ENCODE measurements around the gene PAAF1.

Gene PAAF1

DNA sequence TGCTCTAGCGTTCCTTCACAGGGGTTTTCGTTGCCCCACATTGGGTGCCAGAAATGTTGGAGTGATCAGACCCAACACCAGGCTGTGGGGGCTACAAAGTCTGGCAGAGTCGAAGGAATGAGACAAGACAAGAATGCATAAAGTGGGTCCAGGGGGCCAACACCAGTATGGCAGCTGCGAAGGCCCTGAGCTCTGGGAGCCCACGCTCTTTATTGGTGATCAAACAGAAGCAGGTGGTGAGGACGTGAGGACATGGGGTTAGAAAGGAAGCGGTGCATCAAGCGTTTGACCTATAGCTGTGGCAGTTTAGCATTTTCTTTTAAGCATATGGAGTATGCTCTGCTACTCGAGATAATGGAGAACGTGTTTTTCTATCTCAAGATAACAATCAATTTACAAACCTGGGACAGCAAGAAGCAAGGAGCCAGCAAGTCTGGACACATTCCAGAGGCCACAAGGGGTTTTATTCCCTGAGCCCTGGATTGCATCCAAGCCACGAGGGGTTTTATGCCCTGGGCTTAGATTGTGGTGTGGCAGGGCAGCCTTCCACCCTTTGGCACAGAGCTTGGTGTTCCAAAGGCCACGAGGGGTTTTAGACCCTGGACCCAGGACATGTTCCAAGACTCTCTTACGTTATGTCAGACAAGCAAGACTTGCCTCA is 70.1 kb downstream of the PAAF1 start:
- DNase-seq (ENCODE audit: low read depth) = no peak

DNA sequence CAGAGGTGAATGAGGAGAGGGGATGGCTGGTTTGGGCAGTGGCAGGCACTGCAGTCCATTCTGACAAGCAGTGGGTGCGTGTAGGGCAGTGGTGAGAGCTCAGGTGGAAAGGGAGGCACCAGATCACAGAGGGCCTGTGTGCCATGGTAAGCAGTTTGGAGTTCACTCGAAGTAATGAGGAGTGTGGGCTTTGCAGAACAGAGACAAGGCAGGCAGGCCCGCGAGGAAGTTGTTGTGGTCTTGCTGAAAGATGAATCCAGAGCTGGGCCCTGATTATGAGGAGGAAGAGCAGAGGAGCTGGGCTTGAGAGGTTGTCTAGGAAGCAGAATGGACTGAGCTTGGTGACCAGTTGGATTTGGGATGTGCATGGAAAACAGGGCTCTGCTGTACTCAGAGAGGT is 72.4 kb downstream of the PAAF1 start:
- no peak for DNase-seq (ENCODE audit: low read depth)

DNA sequence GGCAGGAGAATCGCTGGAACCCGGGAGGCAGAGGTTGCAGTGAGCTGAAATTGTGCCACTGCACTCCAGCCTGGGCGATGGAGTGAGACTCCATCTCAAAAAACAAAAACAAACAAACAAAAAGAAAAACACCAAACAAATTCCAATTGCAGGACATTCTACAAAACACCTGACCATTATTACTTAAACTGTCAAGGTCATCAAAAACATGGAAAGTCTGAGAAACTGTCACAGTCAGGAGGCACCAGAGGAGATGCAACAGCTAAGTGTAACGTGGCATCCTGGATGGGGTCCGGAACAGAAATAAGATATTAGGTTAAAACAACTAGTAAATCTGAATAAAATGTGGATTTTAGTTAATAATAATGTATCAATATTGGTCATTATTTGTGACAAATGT is 73.1 kb downstream of the PAAF1 start:
- DNase-seq (ENCODE audit: low read depth) = no peak

DNA sequence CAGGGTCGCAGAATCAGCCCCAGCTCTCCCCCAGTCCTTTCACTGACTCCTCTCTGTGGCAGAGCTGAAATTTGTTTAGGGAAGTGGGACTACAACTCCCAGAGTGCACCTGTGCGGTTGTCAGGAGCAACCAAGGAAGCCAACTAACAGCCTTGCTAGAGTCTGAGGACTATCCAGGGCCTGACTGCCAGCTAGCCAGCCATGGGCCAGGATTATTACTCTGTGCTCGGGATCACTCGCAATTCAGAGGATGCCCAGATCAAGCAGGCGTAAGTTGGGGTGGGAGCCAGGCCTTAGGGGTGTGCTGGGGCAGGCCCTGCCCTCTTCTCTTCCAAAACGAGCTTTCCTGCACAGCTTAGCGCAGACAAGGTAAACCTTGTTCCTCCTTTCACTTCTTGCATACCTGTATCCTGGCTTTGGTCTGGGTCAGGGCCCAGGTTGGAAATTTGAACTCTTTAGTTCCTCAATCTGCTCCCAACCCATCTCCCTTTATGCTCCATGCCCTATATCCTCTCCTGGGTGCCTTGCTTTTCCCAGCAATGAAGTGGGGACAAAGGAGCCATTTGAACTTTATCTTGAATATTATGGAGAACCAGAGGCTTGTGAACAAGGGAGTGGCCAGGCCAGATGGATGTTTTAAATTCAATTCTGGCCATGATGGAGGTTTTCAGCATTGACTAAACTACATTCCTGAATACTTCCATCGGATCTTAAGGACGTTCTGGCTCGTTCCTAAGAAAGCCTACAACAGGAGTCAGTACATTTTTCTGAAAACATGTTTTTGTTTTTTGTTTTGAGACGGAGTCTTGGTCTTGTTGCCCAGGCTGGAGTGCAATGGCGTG is 74.3 kb downstream of the PAAF1 start, which contains the start of gene DNAJB13:
Gene DNAJB13 (plus strand): TSS at position 158 of the 842 bp plus-strand sequence. CDS start 44 bp downstream, at position 202.
- no peak for DNase-seq (ENCODE audit: low read depth)

DNA sequence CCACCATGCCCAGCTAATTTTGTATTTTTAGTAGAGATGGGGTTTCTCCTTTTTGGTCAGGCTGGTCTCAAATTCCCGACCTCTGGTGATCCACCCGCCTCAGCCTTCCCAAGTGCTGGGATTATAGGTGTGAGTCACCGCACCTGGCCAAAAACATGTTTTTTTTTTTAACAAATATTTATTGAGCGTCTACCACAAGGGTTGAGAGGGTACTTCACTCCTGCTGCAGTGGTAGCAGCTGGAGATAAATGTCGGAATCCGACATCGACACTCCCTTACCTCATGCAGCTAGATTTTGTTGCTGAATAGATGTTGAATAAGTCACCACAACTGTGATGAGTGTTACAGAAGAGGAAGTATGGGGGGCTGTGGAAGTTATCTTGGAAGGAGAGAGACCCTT is 75.0 kb downstream of the PAAF1 start:
- DNase-seq (ENCODE audit: low read depth) = no peak

DNA sequence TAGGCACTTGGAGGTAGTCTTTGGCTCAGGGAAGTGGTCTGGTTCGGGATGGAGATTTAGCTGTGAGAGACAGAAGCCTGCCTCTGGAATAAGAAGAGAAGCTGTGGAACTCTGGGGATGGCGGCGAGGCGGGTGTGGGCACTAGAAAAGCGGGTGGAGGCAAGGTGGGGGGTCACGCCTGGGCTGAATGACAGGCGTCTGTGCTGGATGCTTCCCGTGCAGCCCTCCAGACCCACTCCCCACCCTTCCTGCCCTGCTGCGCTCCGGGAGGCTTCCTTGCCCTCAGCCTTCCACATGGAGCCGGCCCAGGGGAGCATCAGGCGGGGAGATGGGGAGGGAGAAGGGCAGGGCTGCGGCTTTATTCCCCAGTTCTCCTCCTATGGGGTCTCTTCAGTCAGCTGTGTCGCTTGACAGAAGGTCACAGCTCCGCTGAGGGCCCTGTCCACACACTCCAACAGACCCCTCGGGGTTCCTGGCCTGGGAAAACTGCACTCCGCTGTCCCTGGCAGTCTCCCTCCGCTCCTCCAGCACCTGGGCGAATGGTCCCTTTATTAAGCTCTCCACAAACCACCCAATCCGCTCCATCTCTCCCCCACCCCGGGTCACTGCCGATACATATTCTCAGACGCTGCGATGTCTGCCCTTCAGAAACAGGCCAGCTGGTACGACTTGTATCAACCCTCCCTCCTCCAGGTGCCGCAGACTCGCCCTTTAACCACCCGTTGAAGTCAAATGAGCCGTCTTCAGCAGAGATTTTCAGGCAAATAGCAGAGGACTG is 80.3 kb downstream of the PAAF1 start:
- no peak for DNase-seq (ENCODE audit: low read depth)

DNA sequence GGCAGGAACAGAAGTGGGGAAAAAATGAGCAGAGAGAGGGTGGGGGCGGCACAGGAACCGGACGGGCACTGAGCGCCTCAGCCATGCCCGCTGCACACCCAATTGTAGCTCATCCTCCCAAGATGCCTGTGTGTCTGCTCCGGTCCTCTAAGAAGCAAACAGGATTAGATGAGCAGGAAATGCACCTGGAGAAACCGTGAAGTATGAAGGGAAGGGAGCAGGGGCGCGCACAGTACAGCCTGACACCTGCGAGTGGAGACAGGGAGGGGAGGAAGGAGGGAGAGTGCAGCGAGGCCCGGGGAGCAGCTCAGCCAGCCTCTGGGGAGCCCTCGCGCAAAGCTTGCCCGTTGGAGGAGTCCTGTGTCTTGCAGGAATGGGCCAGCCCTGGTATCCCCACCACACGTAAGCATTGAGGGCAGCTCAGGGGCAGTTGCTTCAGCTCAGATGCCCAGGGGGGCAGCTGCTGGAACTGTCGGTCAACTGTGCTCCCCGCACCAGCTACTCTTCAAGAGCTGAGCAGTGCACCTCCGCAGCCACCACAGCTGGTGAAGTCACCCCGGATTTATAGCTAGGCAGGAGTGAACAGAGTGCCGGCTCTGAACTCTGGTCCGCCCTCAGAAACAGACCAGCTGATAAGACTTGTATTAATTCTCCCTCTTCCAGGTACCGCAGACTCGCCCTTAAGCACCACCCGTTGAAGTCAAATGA is 81.0 kb downstream of the PAAF1 start:
- DNase-seq (ENCODE audit: low read depth) = no peak

DNA sequence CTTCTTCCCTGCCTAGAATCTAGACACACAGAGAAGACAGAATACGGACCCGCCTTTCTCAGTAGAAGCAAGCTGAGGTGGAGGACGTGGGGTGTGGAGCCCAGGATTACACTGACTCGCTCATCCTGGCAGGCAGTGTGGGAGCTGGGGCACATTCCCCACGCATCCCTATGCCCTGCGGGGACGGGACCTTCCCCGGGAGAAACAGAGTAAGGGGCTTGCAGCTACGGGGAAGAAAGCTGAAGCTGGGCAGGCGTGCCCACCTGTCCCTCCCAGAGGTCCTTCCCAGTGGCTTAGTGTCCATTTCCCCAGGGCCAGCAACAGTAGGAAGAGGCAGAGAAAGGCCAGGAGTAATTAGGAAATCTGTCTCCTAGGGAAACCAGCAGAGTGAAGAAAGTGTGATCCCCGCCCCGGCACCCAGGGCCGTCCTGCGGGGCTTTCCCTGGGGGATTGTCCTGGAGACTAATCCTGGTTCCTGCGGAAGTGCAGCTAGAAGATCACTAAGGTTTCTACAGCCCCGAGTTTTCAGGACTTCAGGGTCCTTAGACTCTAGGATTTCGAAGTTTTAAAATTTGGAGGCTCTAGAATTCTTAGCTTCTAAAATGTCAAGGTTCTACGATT is 81.8 kb downstream of the PAAF1 start:
- DNase-seq (ENCODE audit: low read depth) = no peak

DNA sequence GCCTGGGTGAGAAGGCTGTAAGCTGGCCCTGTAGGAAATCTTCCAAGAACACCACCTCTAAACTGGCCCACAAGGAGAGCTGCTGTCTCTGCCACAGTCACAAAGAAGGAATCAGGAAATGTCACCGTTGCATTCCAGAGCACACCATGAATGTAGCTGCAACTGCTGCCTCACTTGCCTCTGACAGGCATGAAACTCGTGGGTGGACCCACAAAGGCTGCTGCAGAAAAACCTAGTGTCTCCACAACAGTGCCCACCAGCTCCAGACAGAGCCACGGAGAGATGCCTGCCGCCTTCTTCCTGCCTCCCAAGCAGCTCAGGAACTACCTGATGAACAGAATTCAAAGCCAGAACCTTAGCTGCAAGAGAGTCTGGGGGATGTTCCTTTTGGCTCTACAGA is 84.5 kb downstream of the PAAF1 start:
- no peak for DNase-seq (ENCODE audit: low read depth)

DNA sequence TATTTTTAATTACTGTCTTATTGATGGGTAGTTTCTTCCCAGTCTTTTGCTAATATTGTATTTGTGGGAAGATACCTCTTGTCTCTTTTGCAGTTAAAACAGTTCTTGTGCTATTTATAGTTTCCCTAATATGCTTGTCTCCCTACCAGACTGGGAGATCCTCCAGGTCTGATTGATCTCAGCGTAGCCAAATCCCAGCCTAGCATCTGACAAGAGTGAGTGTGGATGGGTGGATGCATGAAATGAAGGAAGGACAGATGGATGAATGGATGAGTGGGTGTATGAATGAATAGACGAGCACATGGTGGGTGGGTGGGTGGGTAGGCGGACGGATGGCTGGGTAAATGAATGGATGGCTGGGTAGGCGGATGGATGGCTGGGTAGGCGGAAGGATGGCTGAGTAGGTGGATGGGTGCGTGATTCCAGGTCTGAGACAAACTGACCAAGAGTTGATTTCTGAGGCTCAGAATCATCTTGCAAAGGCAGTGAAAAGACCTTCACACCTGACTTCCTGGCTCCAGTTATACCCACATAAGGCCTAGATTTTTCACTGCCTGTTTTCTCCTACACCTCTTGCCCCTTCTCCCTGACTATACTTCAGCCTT is 85.4 kb downstream of the PAAF1 start:
- no peak for DNase-seq (ENCODE audit: low read depth)

DNA sequence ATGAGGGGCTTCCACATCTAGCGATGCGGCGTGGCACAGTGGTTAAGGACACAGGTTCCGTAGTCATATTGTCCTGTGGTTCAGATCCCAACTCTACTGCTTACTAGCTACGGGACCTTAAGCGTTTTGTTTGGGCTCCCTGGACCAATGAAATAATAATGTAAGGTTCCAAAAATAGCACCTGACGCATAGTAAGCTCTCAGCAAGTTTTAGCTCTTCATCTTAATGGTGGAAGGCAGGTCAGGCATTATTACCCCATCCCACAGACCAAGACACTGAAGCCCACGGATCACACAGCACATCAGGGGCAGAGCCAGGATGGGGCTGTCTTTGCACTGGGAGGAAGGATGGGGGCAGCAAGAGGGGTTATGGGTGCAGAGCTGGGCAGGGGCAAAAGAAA is 87.1 kb downstream of the PAAF1 start:
- DNase-seq (ENCODE audit: low read depth) = no peak

DNA sequence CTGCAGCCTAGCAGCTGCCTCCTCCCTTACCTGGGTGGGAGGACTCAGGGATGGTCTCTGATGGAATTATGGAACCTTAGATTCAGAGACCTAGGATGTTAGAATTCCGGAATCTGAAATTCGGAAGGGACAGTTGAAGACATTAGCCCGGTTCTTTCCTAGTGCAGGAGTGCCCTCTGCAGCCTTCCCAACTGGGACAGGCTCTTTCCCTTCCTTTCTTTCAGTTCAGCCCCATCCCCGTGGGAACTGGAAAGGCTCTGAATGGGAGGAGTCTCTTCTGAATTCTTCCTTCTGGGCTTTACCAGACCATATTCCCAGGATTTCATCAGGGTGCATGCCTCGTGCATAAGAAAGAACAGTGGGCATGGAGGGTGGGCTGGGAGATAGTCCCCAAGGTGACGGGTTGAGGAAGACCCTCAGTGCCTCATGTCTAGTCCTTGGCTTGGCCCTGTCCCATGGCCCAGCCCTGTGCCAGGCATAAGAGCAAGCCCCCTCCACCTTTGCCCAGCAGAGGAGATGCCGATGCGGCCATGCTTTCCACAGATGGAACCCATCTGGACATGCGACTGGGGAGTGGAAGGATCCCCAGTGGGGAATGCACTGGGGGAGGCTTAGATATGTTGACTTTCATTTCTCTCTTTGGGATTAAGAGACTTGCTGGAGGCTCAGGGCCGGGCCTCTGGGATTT is 88.4 kb downstream of the PAAF1 start:
- DNase-seq (ENCODE audit: low read depth) = no peak

DNA sequence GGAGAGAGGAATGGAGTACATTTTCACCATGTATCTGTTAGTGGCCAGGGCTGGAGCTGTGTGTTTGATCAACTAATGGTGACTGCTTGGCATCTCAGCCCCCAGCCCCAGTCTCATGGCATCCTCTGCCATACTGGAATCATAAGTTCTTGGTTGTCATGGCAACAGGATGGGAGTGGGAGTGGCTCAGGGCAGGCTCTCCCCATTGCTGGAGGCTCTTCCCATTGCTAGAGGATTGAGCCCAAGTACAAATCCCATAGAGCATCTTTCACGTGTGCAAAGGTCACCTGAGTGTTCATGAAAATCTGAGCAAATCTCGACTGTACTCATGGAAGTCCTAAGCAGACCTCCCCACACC is 88.9 kb downstream of the PAAF1 start:
- DNase-seq (ENCODE audit: low read depth) = no peak

DNA sequence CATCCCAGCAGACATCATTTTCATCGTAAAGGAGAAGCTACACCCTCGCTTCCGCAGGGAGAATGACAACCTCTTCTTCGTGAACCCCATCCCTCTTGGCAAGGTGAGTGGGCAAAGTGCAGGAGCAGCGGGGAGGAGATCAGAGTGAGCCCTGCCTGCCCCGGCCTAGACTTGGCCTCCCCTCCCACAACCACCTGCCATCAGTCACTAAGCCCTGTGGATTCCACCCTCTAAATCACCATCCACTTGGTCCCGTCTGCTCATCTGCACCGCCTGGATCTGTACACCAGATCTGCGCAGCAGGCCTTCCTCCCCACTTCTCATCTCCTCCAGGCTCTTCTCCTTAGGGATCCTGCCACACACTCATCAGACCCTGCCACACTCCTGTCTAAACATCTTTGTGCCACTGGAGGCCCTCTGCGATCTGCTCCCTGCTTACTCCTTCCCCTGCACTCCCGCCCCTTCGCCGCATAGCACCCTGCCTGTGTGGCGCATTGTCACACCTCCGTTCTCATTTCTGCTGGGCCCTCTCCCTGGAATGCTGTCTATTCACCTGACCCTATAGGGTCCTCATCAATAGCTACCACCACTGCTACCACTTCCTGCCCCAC is 91.7 kb downstream of the PAAF1 start:
- DNase-seq (ENCODE audit: low read depth) = no peak

DNA sequence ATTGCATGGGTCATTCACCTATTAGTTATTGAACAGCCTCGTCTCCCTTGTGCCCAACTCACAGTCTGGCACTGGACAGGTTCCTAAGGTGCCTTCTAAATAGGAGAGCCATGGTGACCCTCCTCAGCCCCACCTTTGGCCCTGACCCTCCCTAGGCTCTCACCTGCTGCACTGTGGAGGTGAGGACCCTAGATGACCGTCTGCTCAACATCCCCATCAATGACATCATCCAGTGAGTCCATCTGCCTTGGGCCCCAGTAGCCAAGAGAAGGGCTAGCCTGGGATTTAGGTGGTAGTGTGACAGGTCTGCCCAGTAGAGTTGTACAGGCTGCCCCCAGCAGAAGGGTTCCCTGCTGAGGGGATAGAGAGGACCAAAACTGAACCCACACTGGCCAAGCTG is 92.3 kb downstream of the PAAF1 start:
- no peak for DNase-seq (ENCODE audit: low read depth)

DNA sequence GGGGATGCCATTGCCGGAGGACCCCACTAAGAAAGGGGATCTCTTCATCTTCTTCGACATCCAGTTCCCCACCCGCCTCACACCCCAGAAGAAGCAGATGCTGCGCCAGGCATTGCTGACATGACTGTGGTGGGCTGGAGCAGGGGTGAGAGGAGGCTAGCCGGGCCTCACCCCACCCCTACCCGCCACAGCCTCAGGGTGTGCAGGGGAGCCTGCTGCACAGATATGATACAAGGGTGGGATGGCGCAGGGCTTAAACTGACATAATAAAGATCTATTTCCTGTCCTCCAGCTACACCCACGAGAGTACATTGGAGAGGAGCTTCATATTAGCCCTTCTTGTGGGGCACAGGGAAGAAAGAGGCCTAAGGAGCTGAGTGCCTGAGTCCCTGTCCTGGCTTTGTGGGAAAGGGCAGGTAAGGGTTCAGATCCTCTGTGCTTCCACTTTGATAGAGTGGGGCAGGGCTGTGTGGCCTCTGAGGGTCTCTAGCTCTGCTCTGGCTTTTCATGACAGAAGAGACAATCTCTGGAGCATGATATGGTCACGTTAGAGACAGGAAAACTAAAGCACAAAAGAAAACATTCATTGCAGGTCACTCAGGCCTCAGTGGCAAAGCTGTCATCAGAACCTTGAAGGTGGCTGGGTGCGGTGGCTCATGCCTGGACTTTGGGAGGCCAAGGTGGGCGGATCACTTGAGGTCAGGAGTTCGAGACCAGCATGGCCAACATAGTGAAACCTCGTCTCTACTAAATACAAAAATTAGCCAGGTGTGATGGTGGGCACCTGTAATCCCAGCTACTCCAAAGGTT is 93.4 kb downstream of the PAAF1 start:
- DNase-seq (ENCODE audit: low read depth) = no peak

DNA sequence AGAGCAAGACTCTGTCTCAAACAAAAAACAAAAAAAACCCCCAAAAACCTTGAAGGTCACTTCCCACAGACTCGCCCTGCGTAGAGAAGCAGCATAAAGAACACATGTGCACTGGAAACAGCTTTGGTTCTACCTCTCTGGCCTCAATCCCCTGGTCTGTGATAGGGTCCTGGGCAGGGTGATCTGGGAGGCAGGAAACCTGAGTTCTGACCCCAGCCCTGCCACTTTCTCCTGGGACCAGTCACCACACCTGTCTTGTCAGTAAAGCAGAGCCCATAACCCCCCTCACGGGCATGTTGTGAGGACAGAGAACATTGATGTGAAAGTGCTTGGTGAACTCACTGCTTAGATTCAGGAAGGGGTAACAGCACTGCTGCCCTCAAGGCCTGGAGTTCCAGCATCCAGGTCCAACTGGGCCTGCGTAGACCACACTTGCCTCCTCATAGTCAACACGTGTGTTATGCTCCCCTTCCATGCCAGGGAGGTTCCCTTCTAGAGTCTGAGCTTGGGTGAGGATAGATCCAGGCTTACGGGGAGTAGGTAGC is 94.4 kb downstream of the PAAF1 start:
- no peak for DNase-seq (ENCODE audit: low read depth)

DNA sequence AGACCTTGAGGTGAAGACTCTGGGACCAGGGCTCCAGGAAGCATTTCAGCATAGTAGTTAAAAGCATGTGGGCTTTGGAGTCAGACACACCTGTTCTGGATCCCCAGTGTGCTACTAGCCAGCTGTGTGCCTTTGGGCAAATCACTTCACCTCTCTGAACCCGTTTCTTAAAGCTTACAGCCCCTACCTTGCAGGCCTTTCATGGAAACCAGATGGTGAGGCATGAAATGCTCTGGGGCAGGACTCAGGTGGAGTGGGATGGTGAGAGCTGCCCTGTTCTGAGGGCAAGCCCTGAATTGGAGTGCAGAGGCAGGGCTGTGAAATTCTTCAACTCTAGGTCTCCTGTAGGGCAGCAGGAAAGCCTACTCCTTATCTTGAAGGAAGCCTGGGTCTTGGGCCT is 95.4 kb downstream of the PAAF1 start:
- DNase-seq (ENCODE audit: low read depth) = no peak
